ENCODE data around the gene SCN10A.

Gene SCN10A

DNA sequence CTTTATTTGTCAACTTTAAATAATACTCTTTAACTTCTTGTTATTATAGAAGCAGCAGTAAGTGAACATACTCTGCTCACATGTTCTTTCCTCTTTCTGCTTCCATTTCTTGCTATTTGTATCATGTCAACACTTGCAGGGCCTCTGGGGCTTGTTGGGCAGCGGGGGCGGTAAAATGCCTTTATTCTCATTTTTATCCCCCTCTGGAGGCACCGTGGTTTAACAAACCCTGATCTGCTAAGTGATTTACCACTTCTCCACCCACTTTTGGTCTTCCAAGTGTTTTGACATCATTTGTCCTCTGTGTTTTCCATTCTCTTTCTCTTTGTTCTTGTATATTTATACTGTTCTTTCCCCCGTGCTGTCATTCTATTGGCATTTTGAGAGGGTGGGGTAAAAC is 33.9 kb downstream of the SCN10A start:
- no peak for DNase-seq

- DNase-seq: no peak
Measured at GRCh38 chr3:38773528-38773927, 42.5 kb downstream of the SCN10A start.

DNA sequence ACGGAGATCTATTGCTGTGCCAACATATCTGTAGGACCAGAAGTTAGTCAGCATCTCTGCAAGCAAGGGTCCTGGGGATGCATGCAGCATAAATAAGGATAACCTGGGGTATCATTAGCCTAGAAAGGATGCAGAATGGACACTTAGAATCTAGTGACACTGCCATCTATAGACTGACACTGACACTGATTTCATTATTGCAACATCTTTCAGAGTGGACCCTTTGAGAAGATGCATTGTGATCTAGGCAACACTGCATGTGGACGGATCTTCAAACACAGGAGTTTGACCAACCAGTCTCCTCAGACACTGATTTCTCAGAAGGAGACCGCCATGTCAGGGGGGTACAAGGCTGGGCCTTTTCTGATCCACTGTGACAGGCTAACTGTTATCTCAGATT is 52.4 kb downstream of the SCN10A start:
- no peak for DNase-seq

DNA sequence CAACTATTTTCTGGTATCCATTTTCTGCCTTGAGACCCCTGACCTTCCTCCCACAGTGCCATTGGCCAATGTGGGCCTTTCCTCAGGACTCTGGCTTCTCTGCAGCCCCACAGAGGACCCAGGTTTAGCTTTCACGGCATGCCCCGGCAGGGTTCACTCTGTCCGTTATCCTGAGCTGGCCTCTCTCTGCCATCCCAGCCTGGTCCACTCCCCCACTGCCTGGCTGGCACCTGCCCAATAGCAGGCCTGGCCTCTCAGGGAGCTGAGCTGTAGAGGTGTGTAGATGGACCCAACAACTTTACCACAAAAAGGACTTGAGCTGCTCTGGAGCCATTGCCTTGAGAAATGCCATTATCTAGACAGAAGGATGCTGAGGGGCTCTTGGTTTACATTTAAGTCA is 57.5 kb downstream of the SCN10A start:
- DNase-seq: no peak

DNA sequence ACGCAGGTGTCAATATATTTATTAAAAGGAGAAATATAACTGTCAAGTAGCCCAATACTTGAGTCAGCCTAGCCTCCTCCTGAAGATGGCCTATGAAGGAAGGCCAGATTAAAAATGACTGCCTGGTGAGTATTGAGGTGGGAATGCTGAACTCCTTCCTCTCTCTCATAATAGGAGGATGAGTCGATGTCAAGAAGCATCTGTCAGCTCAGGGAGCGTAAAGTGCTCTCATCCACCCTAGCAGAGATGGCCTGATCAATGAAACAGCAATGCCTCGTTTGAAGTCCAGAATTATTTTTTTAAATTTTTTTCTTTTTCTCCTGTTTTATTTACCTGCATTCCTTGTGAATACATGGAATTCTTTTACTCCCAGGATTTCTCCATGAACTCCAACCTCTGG is 58.3 kb downstream of the SCN10A start:
- DNase-seq: no peak

- no peak for DNase-seq
Measured at GRCh38 chr3:38756892-38757291, 59.1 kb downstream of the SCN10A start.

DNA sequence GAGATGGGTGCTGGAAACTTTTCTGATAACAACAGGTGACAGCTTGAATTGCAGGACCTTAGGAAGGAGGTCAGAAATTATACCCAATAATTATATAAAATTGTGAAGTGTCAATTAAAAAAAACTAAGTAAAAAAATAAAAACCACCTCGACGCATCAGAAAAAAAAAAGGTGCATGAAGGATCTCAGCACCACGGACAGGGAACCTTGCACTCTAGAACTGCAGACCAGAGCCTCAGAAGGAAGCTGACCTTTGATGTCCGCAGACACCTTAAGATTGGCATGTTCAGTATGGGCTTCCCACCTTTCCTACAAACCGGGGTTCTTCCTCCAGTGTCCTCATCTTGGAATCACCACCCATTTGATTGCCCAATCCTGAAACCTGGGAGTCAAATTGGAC is 60.9 kb downstream of the SCN10A start:
- DNase-seq: no peak

DNA sequence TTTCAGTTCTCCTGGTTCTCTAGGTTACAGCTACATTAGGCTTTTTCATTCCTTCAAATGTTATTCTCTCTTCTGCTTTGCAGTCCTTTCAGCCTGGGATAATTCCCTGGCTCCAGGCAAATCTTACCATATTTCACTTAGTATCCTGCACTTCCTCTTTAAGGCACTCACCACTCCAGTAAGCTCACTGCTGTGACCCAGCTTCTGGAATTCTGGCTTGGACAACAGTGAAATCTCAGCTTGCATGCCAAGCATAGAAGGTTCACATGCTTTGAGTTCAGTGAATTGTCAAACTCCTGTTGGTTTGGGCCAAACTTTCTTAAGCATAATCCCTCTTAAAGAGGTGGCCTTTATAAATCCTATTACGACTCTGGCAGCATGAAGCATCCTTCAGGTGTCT is 69.4 kb downstream of the SCN10A start:
- no peak for DNase-seq

DNA sequence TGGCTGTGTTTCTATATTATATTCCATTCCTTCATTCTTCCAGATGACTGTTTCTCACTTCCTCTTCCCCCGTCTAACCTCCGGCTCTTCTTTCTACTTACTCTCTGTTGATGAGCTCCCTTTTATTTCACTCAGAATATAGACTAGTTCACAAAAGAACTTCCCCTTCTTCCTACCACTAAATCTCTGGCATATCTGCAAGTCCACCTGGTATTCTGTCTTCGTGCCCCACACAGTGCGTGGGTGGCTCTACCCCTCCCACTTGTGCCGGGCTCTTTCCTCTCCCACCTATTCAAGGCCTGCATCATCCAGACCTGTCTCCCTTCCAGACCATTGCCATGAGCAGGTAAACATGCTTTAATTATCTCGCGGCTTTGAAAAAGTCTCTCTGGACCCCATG is 73.0 kb downstream of the SCN10A start:
- no peak for DNase-seq

GRCh38 chr3:38742550-38742949 is 73.5 kb downstream of the SCN10A start:
- no peak for DNase-seq

GRCh38 chr3:38740537-38740936 is 75.5 kb downstream of the SCN10A start:
- DNase-seq: no peak

- DNase-seq: no peak
Measured at GRCh38 chr3:38739931-38740330, 76.1 kb downstream of the SCN10A start.

DNA sequence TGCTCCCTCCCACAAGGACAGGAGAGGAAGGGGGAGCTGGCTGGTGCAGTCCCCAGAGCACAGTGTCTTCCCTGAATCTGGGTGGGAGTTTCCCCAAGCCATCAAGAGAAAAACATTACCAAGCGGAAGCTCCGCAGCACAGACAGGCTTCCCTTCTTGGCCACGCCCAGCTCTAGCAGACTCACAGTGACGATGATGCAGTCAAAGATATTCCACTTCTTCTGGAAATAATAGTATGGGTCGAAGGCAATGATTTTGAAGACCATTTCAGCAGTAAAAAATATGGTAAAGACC is 76.7 kb downstream of the SCN10A start:
- no peak for DNase-seq

GRCh38 chr3:38738630-38739395 is 77.2 kb downstream of the SCN10A start:
- DNase-seq: peak in 5 of 56 donors; percentile 1 to 43 (median 7)

- no peak for DNase-seq
Measured at GRCh38 chr3:38731522-38731921, 84.5 kb downstream of the SCN10A start.

GRCh38 chr3:38730281-38730680 is 85.7 kb downstream of the SCN10A start:
- DNase-seq: no peak

- no peak for DNase-seq
Measured at GRCh38 chr3:38728008-38728407, 88.0 kb downstream of the SCN10A start.

GRCh38 chr3:38726751-38727150 is 89.3 kb downstream of the SCN10A start:
- DNase-seq: no peak

- DNase-seq: no peak
Measured at GRCh38 chr3:38725726-38726419, 90.1 kb downstream of the SCN10A start.

DNA sequence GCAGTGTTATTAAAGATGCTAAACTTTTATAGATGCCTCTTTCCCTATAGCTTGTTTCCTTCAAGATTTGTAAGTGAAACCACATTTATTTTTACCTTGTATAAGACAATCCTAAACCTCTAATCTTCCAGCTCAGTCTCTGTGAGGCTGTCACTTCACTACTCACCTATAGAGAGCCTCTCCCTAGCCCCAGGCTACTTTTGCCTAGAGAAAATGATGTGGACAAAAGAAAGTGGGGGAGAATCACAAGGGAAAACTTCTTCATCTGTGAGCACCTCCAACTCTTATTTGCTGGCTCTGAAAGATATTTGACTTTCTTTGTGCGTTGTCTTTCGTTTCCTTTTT is 91.7 kb downstream of the SCN10A start:
- no peak for DNase-seq

DNA sequence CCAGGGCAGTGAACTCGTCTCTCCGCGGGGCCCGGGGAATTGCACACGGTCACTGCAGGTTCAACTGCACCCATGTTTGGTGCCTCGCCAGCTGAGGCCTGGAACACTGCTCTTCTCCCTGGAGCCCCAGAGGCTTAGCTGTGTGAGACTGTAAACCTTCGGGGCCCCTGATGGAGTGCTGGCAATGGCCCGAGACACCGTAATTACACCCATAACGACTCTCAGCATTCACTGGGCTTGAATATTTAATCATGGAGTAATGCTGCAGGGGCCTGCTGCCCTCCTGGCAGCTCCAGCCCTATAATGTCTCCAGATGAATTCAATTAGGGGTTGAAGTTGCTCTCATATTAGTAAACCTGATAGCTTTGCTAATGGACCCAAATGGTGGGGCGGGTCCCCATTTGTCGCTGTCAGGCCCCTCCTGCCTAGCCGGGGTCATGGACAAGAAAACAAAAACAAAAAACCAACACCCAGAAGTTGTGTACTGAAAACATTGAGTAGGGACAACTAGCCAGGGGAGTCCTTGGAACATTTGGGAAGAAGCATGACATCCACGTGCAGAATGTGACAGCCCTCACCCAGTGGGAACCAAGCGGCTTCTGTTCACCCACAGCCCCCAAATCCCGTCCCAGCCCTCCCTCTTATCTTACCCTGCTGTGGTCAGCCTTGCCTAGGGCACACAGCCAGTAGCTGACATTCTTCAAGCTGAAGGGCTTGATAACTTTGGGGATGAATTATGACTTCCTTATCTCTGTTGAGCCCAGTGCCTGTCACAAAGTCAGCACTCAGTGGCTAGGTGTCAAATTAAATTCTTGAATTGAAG is 92.2 kb downstream of the SCN10A start:
- no peak for DNase-seq

DNA sequence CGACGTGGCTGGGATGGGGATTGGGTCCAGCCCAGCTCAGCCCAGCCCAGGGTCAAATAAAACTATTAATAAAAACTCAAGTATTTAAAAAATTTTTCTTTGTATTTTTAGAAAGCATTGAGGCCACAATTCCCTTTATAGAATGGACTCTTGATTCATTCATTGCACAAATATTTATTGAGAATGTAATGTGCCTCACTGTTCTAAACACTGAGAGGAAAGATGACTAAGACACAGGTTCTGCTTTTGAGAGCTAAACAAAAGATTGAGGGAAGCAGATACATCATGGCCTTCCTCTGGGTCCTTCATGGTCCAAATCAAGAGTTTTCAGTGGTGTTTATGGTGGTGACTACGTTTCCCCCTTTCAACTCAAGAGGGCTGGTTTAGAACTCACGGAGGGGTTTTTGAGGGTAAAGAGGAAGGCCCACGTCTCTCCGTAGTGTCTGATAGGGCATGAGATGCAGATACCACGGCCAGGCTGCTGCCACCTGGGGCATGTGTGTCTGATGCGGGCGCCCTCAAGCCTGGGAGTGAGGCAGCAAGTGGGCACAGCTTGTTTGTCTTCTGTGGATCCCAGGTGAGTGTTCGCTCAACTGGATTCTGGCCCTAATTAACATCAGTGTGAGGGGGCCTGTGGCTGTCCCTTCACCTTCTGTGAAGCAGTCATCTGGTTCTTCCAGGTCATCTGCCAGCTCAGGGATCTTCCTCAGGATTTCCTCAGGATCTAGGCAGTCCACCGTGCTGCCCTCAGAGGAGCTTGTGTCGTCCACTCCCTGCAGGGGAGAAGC is 93.0 kb downstream of the SCN10A start:
- no peak for DNase-seq
